SJSA1 (cell line): ENCODE measurements around the gene UTS2R. TPM values are rescaled to one million over a fixed set of nuclear protein-coding genes. Genes with fewer than 3 reads are reported as not detected.
"Not testable (repeated sequence)": the region's sequence is repeated elsewhere in the genome, so short reads cannot be mapped to it uniquely, and the experiment has no call there.

Source experiments
- DNase-seq, 2 experiments: peaks; one replicate each; pipeline ENCODE4 v3.0.0-alpha.2; 2015 to 2020; ENCODE audit warnings: low spot score in 2 of 2, low read depth in 1 of 2
- H3K27ac ChIP-seq: fragments of 250-450 bp; sonication (Bioruptor Pico); 2 replicates; pipeline ENCODE4 v1.5.1; 2020; ENCODE audit warnings: mild to moderate bottlenecking, moderate library complexity
- H3K27me3 ChIP-seq: fragments of 250-450 bp; sonication (Bioruptor Pico); replicated peaks from 2 replicates; pipeline ENCODE4 v1.5.1; 2020; ENCODE audit warnings: mild to moderate bottlenecking, moderate library complexity
- H3K36me3 ChIP-seq: fragments of 250-450 bp; sonication (Bioruptor Pico); 2 replicates; pipeline ENCODE4 v1.5.1; 2020; ENCODE audit warnings: mild to moderate bottlenecking
- H3K4me1 ChIP-seq: fragments of 250-450 bp; sonication (Bioruptor Pico); replicated peaks from 2 replicates; pipeline ENCODE4 v1.6.1; 2021; ENCODE audit warnings: mild to moderate bottlenecking
- H3K4me3 ChIP-seq: fragments of 250-450 bp; sonication (Bioruptor Pico); 2 replicates; pipeline ENCODE4 v1.5.1; 2020; ENCODE audit warnings: mild to moderate bottlenecking
- H3K9me3 ChIP-seq: fragments of 250-450 bp; sonication (Bioruptor Pico); replicated peaks from 2 replicates; pipeline ENCODE4 v1.5.1; 2020; ENCODE audit warnings: mild to moderate bottlenecking
- total RNA-seq: library from RNA; depleted of rRNA; stranded (reverse); fragments of >200 nt; shearing (Covaris generic); gene quantifications from 2 replicates; pipeline ENCODE4 v1.2.3, GENCODE V29; 2014

UTS2R gene
- total RNA-seq, 1 experiment from 2014 or later = 0.18 TPM

- DNase-seq = no peak
- no peaks in the 10 kb centered on the region for H3K9me3 ChIP-seq
- H3K27me3 ChIP-seq = no peaks in the 10 kb centered on the region
- H3K27ac ChIP-seq = no peak overlapping the region
- peaks cover 16% of the 10 kb centered on the region for H3K4me1 ChIP-seq
- peaks cover 71% of the 10 kb centered on the region for H3K36me3 ChIP-seq
- H3K4me3 ChIP-seq = no peak overlapping the region
Measured at GRCh38 chr17:82400830-82401229, 29.3 kb downstream of the UTS2R start.

GRCh38 chr17:82402865-82403264 lies 31.3 kb downstream of the UTS2R start:
- Histone ChIP-seq H3K9me3 (no peaks in the 10 kb centered on the region), H3K4me3 (no peak overlapping the region), H3K27me3 (no peaks in the 10 kb centered on the region), H3K4me1 (peaks cover 30% of the 10 kb centered on the region), H3K36me3 (peaks cover 67% of the 10 kb centered on the region), H3K27ac (no peak overlapping the region)
- no peak for DNase-seq

- H3K27me3 ChIP-seq = no peaks in the 10 kb centered on the region
- no peaks in the 10 kb centered on the region for H3K9me3 ChIP-seq
- no peak overlapping the region for H3K4me3 ChIP-seq
- no peak for DNase-seq
- H3K4me1 ChIP-seq = peaks cover 41% of the 10 kb centered on the region
- H3K36me3 ChIP-seq = peaks cover 64% of the 10 kb centered on the region
- no peak overlapping the region for H3K27ac ChIP-seq
Measured at GRCh38 chr17:82403662-82404660, 32.4 kb downstream of the UTS2R start.

- DNase-seq = no peak
- Histone ChIP-seq H3K4me3 (no peak overlapping the region), H3K27me3 (no peaks in the 10 kb centered on the region), H3K27ac (no peak overlapping the region), H3K4me1 (peaks cover 41% of the 10 kb centered on the region), H3K36me3 (peaks cover 64% of the 10 kb centered on the region), H3K9me3 (no peaks in the 10 kb centered on the region)
Measured at GRCh38 chr17:82405051-82405450, 33.5 kb downstream of the UTS2R start.

GRCh38 chr17:82406131-82406671 lies 34.6 kb downstream of the UTS2R start:
- no peaks in the 10 kb centered on the region for H3K27me3 ChIP-seq
- peak overlapping the region; percentile 73 for H3K27ac ChIP-seq
- no peaks in the 10 kb centered on the region for H3K9me3 ChIP-seq
- no peak overlapping the region for H3K4me3 ChIP-seq
- peaks cover 55% of the 10 kb centered on the region for H3K36me3 ChIP-seq
- DNase-seq = no peak
- H3K4me1 ChIP-seq = peaks cover 48% of the 10 kb centered on the region

GRCh38 chr17:82407255-82407654 lies 35.7 kb downstream of the UTS2R start:
- peak; percentile 97 to 98 for DNase-seq
- H3K4me1 ChIP-seq = peaks cover 57% of the 10 kb centered on the region
- H3K4me3 ChIP-seq = no peak overlapping the region

GRCh38 chr17:82408288-82408937 lies 36.8 kb downstream of the UTS2R start:
- no peaks in the 10 kb centered on the region for H3K27me3 ChIP-seq
- H3K4me1 ChIP-seq = peaks cover 67% of the 10 kb centered on the region
- DNase-seq = peak; percentile 89 to 92
- H3K27ac ChIP-seq = peak overlapping the region; percentile 82
- H3K9me3 ChIP-seq = no peaks in the 10 kb centered on the region
- H3K36me3 ChIP-seq = peaks cover 36% of the 10 kb centered on the region
- H3K4me3 ChIP-seq = no peak overlapping the region

More at GRCh38 chr17:82407255-82407654, 35.7 kb downstream of the UTS2R start:
- H3K27ac ChIP-seq = peak overlapping the region; percentile 82
- peaks cover 46% of the 10 kb centered on the region for H3K36me3 ChIP-seq
- H3K27me3 ChIP-seq = no peaks in the 10 kb centered on the region
- H3K9me3 ChIP-seq = no peaks in the 10 kb centered on the region

- Histone ChIP-seq H3K9me3 (no peaks in the 10 kb centered on the region), H3K27ac (peak overlapping the region; percentile 82), H3K36me3 (peaks cover 31% of the 10 kb centered on the region), H3K4me1 (peaks cover 67% of the 10 kb centered on the region), H3K4me3 (no peak overlapping the region), H3K27me3 (no peaks in the 10 kb centered on the region)
- no peak for DNase-seq
Measured at GRCh38 chr17:82408938-82409318, 37.4 kb downstream of the UTS2R start.

- DNase-seq = no peak
- Histone ChIP-seq H3K4me3 (no peak overlapping the region; the same call in 1 of the 2 replicates), H3K4me1 (peaks cover 77% of the 10 kb centered on the region), H3K27ac (no peak overlapping the region), H3K9me3 (no peaks in the 10 kb centered on the region), H3K27me3 (no peaks in the 10 kb centered on the region), H3K36me3 (peaks cover 30% of the 10 kb centered on the region)
Measured at GRCh38 chr17:82410014-82410716, 38.6 kb downstream of the UTS2R start.

- peaks cover 24% of the 10 kb centered on the region for H3K36me3 ChIP-seq
- peak; percentile 88 to 95 for DNase-seq
- no peaks in the 10 kb centered on the region for H3K9me3 ChIP-seq
- peak overlapping the region; percentile 22 for H3K4me3 ChIP-seq
- H3K27ac ChIP-seq = peak overlapping the region; percentile 72
- H3K4me1 ChIP-seq = peaks cover 71% of the 10 kb centered on the region
- no peaks in the 10 kb centered on the region for H3K27me3 ChIP-seq
Measured at GRCh38 chr17:82411396-82412053, 40.0 kb downstream of the UTS2R start.

- not testable (repeated sequence) for DNase-seq, H3K4me3 ChIP-seq
- peaks cover 23% of the 10 kb centered on the region for H3K36me3 ChIP-seq
Measured at GRCh38 chr17:82412081-82412480, 40.5 kb downstream of the UTS2R start.

GRCh38 chr17:82412535-82413520 lies 41.3 kb downstream of the UTS2R start:
- Histone ChIP-seq H3K4me1 (peaks cover 61% of the 10 kb centered on the region), H3K36me3 (peaks cover 23% of the 10 kb centered on the region), H3K9me3 (no peaks in the 10 kb centered on the region), H3K27me3 (no peaks in the 10 kb centered on the region), H3K27ac (peak overlapping the region; percentile 16; the same call in 1 of the 2 replicates), H3K4me3 (no peak overlapping the region)
- DNase-seq = peak in 1 of 2 experiments; percentile 46

More at GRCh38 chr17:82412081-82412480, 40.5 kb downstream of the UTS2R start:
- peaks cover 65% of the 10 kb centered on the region for H3K4me1 ChIP-seq
- not testable (repeated sequence) for H3K9me3 ChIP-seq, H3K27ac ChIP-seq, H3K27me3 ChIP-seq
